ENCODE measurements around the gene IL27RA.
"Not testable (repeated sequence)": the region's sequence is repeated elsewhere in the genome, so short reads cannot be mapped to it uniquely, and the experiment has no call there.

Gene IL27RA

GRCh38 chr19:14006766-14007562 lies 24.6 kb upstream of the IL27RA start:
- peak overlapping the region; percentile 90 to 95 (median 93) for H3K4me3 Mint-ChIP-seq
- H3K27me3 Mint-ChIP-seq (ENCODE audit: low read depth) = no peaks in the 10 kb centered on the region
- peaks cover 23% of the 10 kb centered on the region for H3K4me1 Mint-ChIP-seq
- no peaks in the 10 kb centered on the region for H3K36me3 Mint-ChIP-seq (ENCODE audit: low read depth)
- peak overlapping the region; percentile 98 to 100 (median 99) for H3K27ac Mint-ChIP-seq
- no peaks in the 10 kb centered on the region for H3K9me3 Mint-ChIP-seq
- no peak for TF ChIP-seq CTCF (IDR thresholded peaks at IDR 0.05; ENCODE audit: unreplicated experiment in 3 of 3)

GRCh38 chr19:14012378-14012915 lies 19.1 kb upstream of the IL27RA start:
- no peak for TF ChIP-seq CTCF (IDR thresholded peaks at IDR 0.05; ENCODE audit: unreplicated experiment in 3 of 3)
- Mint-ChIP-seq H3K36me3 (ENCODE audit: low read depth) (no peaks in the 10 kb centered on the region), H3K4me1 (no peaks in the 10 kb centered on the region)

GRCh38 chr19:14015524-14016035 lies 16.0 kb upstream of the IL27RA start:
- H3K4me1 Mint-ChIP-seq = no peaks in the 10 kb centered on the region
- H3K9me3 Mint-ChIP-seq = no peaks in the 10 kb centered on the region
- H3K36me3 Mint-ChIP-seq (ENCODE audit: low read depth) = no peaks in the 10 kb centered on the region
- H3K27ac Mint-ChIP-seq = peak overlapping the region in 1 of 3 experiments; percentile 91
- no peak for TF ChIP-seq CTCF (IDR thresholded peaks at IDR 0.05; ENCODE audit: unreplicated experiment in 3 of 3)
- H3K27me3 Mint-ChIP-seq (ENCODE audit: low read depth) = no peaks in the 10 kb centered on the region
- no peak overlapping the region for H3K4me3 Mint-ChIP-seq

More at GRCh38 chr19:14012378-14012915, 19.1 kb upstream of the IL27RA start:
- Mint-ChIP-seq H3K9me3 (no peaks in the 10 kb centered on the region), H3K4me3 (no peak overlapping the region), H3K27ac (no peak overlapping the region), H3K27me3 (ENCODE audit: low read depth) (no peaks in the 10 kb centered on the region)

- Mint-ChIP-seq H3K4me3 (no peak overlapping the region), H3K9me3 (no peaks in the 10 kb centered on the region), H3K27ac (no peak overlapping the region), H3K27me3 (ENCODE audit: low read depth) (no peaks in the 10 kb centered on the region), H3K36me3 (ENCODE audit: low read depth) (no peaks in the 10 kb centered on the region), H3K4me1 (peaks cover 5% of the 10 kb centered on the region)
- no peak for TF ChIP-seq CTCF (IDR thresholded peaks at IDR 0.05; ENCODE audit: unreplicated experiment in 3 of 3)
Measured at GRCh38 chr19:14019100-14019499, 12.5 kb upstream of the IL27RA start.

- not testable (repeated sequence) for H3K4me3 Mint-ChIP-seq; H3K9me3 Mint-ChIP-seq; H3K27me3 Mint-ChIP-seq (ENCODE audit: low read depth); H3K4me1 Mint-ChIP-seq; H3K36me3 Mint-ChIP-seq (ENCODE audit: low read depth); H3K27ac Mint-ChIP-seq
Measured at GRCh38 chr19:14019739-14020138, 11.8 kb upstream of the IL27RA start.

GRCh38 chr19:14021474-14021873 lies 10.1 kb upstream of the IL27RA start:
- peak overlapping the region in 2 of 3 experiments; percentile 29 to 56 for H3K27ac Mint-ChIP-seq
- no peaks in the 10 kb centered on the region for H3K27me3 Mint-ChIP-seq (ENCODE audit: low read depth)
- no peaks in the 10 kb centered on the region for H3K9me3 Mint-ChIP-seq
- H3K4me1 Mint-ChIP-seq = peaks cover 5% of the 10 kb centered on the region
- TF ChIP-seq CTCF (IDR thresholded peaks at IDR 0.05; ENCODE audit: unreplicated experiment in 3 of 3) = no peak
- no peaks in the 10 kb centered on the region for H3K36me3 Mint-ChIP-seq (ENCODE audit: low read depth)
- no peak overlapping the region for H3K4me3 Mint-ChIP-seq

Measured in nephron (organoid).